GM23338 (cell line): ENCODE measurements around the gene PIK3C2G. TPM values are rescaled to one million over a fixed set of nuclear protein-coding genes. Genes with fewer than 3 reads are reported as not detected.

Experiments used
- ATAC-seq: fragments of 200-7000 bp; cut with Tn5 transposase; 3 replicates; pipeline ENCODE4 v1.9.1; 2020
- DNase-seq: peaks from one replicate; pipeline ENCODE4 v3.0.0-alpha.2; 2015; ENCODE audit warnings: low spot score
- H2AFZ ChIP-seq: fragments of 200-600 bp; sonication (generic); 2 replicates; pipeline ENCODE4 v1.8.0; 2016; ENCODE audit warnings: antibody characterized with exemption, mild to moderate bottlenecking, moderate library complexity
- H3F3A ChIP-seq: fragments of 200-600 bp; sonication (generic); replicated peaks from 2 replicates; pipeline ENCODE4 v1.8.0; 2017; ENCODE audit warnings: antibody characterized with exemption, mixed run types, low read depth
- H3K27ac ChIP-seq: fragments of 200-600 bp; sonication (generic); 2 replicates; pipeline ENCODE4 v1.6.1; 2016; ENCODE audit warnings: low read depth
- H3K27me3 ChIP-seq: fragments of 200-600 bp; sonication (generic); 2 replicates; pipeline ENCODE4 v1.8.0; 2016; ENCODE audit warnings: mild to moderate bottlenecking, mixed run types, moderate library complexity; ENCODE audit not compliant: insufficient read depth
- H3K36me3 ChIP-seq: fragments of 200-600 bp; sonication (generic); 2 replicates; pipeline ENCODE4 v1.8.0; 2016; ENCODE audit warnings: mild to moderate bottlenecking; ENCODE audit not compliant: insufficient read depth
- H3K4me1 ChIP-seq: fragments of 200-600 bp; sonication (generic); 2 replicates; pipeline ENCODE4 v1.8.0; 2016; ENCODE audit warnings: mild to moderate bottlenecking, moderate library complexity; ENCODE audit not compliant: insufficient read depth
- H3K4me2 ChIP-seq: fragments of 200-600 bp; sonication (generic); 2 replicates; pipeline ENCODE4 v1.7.1; 2017; ENCODE audit warnings: mixed run types
- H3K4me3 ChIP-seq: fragments of 200-600 bp; sonication (generic); 2 replicates; pipeline ENCODE4 v1.6.1; 2016; ENCODE audit warnings: mixed run types
- H3K79me2 ChIP-seq: fragments of 200-600 bp; sonication (generic); replicated peaks from 2 replicates; pipeline ENCODE4 v1.8.0; 2017; ENCODE audit warnings: mild to moderate bottlenecking; ENCODE audit not compliant: insufficient read depth
- H3K9me2 ChIP-seq: fragments of 200-600 bp; sonication (generic); 2 replicates; pipeline ENCODE4 v1.8.0; 2017; ENCODE audit not compliant: insufficient read depth
- H4K20me1 ChIP-seq: fragments of 200-600 bp; sonication (generic); replicated peaks from 2 replicates; pipeline ENCODE4 v1.8.0; 2017; ENCODE audit warnings: mild to moderate bottlenecking; ENCODE audit not compliant: insufficient read depth
- H3K27ac Mint-ChIP-seq: 2 replicates; pipeline ENCODE4 v1.8.0; 2020; ENCODE audit warnings: inconsistent platforms, mild to moderate bottlenecking, moderate library complexity, mixed read lengths
- H3K27me3 Mint-ChIP-seq: 3 replicates; pipeline ENCODE4 v1.8.0; 2022; ENCODE audit warnings: low read depth, mild to moderate bottlenecking, moderate library complexity, mixed read lengths, inconsistent platforms; ENCODE audit not compliant: insufficient read depth, poor library complexity
- H3K36me3 Mint-ChIP-seq: 3 replicates; pipeline ENCODE4 v1.8.0; 2021; ENCODE audit warnings: low read depth, mild to moderate bottlenecking, inconsistent platforms, moderate library complexity, mixed read lengths
- H3K4me1 Mint-ChIP-seq: 3 replicates; pipeline ENCODE4 v1.8.0; 2020; ENCODE audit warnings: mild to moderate bottlenecking, inconsistent platforms, mixed read lengths
- H3K4me3 Mint-ChIP-seq: 3 replicates; pipeline ENCODE4 v1.8.0; 2021; ENCODE audit warnings: moderate library complexity, mild to moderate bottlenecking, inconsistent platforms, mixed read lengths
- H3K9me3 Mint-ChIP-seq: 3 replicates; pipeline ENCODE4 v1.8.0; 2020; ENCODE audit warnings: moderate library complexity, mild to moderate bottlenecking, inconsistent platforms, mixed read lengths
- NANOG ChIP-seq: IDR thresholded peaks from 2 replicates; pipeline ENCODE4 v1.6.1; 2016; ENCODE audit warnings: antibody characterized with exemption, borderline replicate concordance
- polyA plus RNA-seq: library from polyadenylated mRNA; unstranded; fragments of >200 nt; fragmentation: Nextera tagmentation; extraction: Ambion mirVana; gene quantifications from 2 replicates; pipeline ENCODE4 v1.2.1, GENCODE V29; 2016
- total RNA-seq: library from RNA; depleted of rRNA; stranded (reverse); fragments of >200 nt; shearing (Covaris generic); gene quantifications from 2 replicates; pipeline ENCODE4 v1.2.3, GENCODE V29; 2014
- TF ChIP-seq, protein P1 (sequence below): IDR thresholded peaks from one replicate; pipeline ENCODE4 v1.6.1; 2018; ENCODE audit warnings: antibody characterized with exemption; ENCODE audit not compliant: unreplicated experiment
- TF ChIP-seq, protein P2 (sequence below): IDR thresholded peaks from 2 replicates; pipeline ENCODE4 v1.6.1; 2016; ENCODE audit warnings: antibody characterized with exemption
- TF ChIP-seq, protein P3 (sequence below): fragments of 250-450 bp; sonication (Bioruptor Pico); IDR thresholded peaks from 2 replicates; pipeline ENCODE4 v1.5.0; 2020; ENCODE audit warnings: mild to moderate bottlenecking, moderate library complexity

Gene PIK3C2G
- total and polyA plus RNA-seq, 2 experiments from 2014 or later = not detected

DNA sequence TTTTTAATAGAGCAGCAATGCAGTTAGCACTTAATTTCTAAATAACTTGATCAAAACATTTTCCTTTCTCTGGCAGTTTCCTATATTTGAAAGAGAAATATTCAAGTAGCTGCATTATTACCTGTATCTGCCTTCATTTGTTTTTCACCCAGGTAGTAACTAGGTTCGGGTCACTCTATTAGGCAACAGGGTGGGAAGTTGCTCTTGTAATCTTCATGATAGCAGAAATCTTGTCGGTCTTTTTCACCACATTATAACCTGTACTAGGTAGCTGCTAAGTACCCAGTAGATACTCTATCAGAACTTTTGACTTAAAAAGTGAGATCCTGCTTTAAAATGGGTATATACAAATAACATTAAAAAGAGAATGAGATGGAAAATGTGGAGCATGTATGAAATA is 2.4 kb upstream of the PIK3C2G start:
- H3K4me2 ChIP-seq = no peak overlapping the region
- H3K4me1 ChIP-seq = peaks cover 7% of the 10 kb centered on the region; the same call in 1 of the 2 replicates
- no peak overlapping the region for H3K27ac Mint-ChIP-seq
- H3K27me3 ChIP-seq = no peaks in the 10 kb centered on the region
- TF ChIP-seq NANOG = no peak
- peak overlapping the region; percentile 16; the same call in 1 of the 2 replicates for H2AFZ ChIP-seq
- peaks cover 1% of the 10 kb centered on the region for H3K27me3 Mint-ChIP-seq
- no peak overlapping the region for H3K4me3 Mint-ChIP-seq
- H4K20me1 ChIP-seq = no peaks in the 10 kb centered on the region
- H3K36me3 ChIP-seq = no peaks in the 10 kb centered on the region
- no peak overlapping the region for H3K27ac ChIP-seq
- no peaks in the 10 kb centered on the region for H3K9me3 Mint-ChIP-seq
- no peaks in the 10 kb centered on the region for H3F3A ChIP-seq
- no peak for DNase-seq
- ATAC-seq = no peak
- H3K4me1 Mint-ChIP-seq = peaks cover 20% of the 10 kb centered on the region
- no peaks in the 10 kb centered on the region for H3K36me3 Mint-ChIP-seq
- H3K4me3 ChIP-seq = no peak overlapping the region
- H3K9me2 ChIP-seq = no peaks in the 10 kb centered on the region
- no peaks in the 10 kb centered on the region for H3K79me2 ChIP-seq

DNA sequence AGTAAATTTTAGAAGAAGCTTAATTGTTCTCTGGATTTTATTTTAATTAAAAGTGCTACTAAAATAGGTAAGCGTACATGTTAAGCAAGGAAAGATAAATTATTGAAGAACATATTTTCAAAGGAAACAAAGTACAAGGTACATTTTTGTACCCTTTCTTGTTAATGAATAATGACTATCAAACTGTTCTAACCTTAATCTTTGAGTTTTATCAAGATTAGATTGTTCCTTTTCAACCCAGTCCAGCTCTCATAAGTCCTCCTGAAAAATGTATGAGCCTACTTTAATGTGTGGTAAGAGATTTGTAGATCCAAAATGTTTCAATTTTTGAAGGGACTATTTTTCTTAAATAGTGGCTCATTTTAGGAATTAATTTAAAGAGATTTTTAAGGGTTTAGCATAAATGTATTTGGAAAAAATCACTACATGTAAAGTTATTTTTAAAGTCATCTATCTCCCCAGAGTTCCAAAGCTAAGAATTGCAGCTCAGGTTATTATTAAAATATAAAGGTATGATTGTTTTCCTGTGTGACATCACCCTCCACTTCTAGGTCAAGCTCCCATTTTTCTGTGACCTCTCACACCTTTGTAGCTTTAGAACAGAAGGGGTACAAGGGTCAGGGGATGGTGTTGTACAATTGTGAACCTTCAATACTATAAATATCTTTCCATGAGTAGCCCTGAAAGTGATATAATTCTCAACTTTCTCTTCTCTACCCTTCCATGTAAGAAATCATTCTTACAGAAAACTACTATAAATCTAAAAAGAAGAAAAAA is 1.2 kb upstream of the PIK3C2G start:
- H3K36me3 ChIP-seq = no peaks in the 10 kb centered on the region
- H3K9me3 Mint-ChIP-seq = no peaks in the 10 kb centered on the region
- no peaks in the 10 kb centered on the region for H4K20me1 ChIP-seq
- TF ChIP-seq, protein P1, sequence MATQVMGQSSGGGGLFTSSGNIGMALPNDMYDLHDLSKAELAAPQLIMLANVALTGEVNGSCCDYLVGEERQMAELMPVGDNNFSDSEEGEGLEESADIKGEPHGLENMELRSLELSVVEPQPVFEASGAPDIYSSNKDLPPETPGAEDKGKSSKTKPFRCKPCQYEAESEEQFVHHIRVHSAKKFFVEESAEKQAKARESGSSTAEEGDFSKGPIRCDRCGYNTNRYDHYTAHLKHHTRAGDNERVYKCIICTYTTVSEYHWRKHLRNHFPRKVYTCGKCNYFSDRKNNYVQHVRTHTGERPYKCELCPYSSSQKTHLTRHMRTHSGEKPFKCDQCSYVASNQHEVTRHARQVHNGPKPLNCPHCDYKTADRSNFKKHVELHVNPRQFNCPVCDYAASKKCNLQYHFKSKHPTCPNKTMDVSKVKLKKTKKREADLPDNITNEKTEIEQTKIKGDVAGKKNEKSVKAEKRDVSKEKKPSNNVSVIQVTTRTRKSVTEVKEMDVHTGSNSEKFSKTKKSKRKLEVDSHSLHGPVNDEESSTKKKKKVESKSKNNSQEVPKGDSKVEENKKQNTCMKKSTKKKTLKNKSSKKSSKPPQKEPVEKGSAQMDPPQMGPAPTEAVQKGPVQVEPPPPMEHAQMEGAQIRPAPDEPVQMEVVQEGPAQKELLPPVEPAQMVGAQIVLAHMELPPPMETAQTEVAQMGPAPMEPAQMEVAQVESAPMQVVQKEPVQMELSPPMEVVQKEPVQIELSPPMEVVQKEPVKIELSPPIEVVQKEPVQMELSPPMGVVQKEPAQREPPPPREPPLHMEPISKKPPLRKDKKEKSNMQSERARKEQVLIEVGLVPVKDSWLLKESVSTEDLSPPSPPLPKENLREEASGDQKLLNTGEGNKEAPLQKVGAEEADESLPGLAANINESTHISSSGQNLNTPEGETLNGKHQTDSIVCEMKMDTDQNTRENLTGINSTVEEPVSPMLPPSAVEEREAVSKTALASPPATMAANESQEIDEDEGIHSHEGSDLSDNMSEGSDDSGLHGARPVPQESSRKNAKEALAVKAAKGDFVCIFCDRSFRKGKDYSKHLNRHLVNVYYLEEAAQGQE = no peak
- TF ChIP-seq, protein P2, sequence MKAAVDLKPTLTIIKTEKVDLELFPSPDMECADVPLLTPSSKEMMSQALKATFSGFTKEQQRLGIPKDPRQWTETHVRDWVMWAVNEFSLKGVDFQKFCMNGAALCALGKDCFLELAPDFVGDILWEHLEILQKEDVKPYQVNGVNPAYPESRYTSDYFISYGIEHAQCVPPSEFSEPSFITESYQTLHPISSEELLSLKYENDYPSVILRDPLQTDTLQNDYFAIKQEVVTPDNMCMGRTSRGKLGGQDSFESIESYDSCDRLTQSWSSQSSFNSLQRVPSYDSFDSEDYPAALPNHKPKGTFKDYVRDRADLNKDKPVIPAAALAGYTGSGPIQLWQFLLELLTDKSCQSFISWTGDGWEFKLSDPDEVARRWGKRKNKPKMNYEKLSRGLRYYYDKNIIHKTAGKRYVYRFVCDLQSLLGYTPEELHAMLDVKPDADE = no peak
- TF ChIP-seq, protein P3, sequence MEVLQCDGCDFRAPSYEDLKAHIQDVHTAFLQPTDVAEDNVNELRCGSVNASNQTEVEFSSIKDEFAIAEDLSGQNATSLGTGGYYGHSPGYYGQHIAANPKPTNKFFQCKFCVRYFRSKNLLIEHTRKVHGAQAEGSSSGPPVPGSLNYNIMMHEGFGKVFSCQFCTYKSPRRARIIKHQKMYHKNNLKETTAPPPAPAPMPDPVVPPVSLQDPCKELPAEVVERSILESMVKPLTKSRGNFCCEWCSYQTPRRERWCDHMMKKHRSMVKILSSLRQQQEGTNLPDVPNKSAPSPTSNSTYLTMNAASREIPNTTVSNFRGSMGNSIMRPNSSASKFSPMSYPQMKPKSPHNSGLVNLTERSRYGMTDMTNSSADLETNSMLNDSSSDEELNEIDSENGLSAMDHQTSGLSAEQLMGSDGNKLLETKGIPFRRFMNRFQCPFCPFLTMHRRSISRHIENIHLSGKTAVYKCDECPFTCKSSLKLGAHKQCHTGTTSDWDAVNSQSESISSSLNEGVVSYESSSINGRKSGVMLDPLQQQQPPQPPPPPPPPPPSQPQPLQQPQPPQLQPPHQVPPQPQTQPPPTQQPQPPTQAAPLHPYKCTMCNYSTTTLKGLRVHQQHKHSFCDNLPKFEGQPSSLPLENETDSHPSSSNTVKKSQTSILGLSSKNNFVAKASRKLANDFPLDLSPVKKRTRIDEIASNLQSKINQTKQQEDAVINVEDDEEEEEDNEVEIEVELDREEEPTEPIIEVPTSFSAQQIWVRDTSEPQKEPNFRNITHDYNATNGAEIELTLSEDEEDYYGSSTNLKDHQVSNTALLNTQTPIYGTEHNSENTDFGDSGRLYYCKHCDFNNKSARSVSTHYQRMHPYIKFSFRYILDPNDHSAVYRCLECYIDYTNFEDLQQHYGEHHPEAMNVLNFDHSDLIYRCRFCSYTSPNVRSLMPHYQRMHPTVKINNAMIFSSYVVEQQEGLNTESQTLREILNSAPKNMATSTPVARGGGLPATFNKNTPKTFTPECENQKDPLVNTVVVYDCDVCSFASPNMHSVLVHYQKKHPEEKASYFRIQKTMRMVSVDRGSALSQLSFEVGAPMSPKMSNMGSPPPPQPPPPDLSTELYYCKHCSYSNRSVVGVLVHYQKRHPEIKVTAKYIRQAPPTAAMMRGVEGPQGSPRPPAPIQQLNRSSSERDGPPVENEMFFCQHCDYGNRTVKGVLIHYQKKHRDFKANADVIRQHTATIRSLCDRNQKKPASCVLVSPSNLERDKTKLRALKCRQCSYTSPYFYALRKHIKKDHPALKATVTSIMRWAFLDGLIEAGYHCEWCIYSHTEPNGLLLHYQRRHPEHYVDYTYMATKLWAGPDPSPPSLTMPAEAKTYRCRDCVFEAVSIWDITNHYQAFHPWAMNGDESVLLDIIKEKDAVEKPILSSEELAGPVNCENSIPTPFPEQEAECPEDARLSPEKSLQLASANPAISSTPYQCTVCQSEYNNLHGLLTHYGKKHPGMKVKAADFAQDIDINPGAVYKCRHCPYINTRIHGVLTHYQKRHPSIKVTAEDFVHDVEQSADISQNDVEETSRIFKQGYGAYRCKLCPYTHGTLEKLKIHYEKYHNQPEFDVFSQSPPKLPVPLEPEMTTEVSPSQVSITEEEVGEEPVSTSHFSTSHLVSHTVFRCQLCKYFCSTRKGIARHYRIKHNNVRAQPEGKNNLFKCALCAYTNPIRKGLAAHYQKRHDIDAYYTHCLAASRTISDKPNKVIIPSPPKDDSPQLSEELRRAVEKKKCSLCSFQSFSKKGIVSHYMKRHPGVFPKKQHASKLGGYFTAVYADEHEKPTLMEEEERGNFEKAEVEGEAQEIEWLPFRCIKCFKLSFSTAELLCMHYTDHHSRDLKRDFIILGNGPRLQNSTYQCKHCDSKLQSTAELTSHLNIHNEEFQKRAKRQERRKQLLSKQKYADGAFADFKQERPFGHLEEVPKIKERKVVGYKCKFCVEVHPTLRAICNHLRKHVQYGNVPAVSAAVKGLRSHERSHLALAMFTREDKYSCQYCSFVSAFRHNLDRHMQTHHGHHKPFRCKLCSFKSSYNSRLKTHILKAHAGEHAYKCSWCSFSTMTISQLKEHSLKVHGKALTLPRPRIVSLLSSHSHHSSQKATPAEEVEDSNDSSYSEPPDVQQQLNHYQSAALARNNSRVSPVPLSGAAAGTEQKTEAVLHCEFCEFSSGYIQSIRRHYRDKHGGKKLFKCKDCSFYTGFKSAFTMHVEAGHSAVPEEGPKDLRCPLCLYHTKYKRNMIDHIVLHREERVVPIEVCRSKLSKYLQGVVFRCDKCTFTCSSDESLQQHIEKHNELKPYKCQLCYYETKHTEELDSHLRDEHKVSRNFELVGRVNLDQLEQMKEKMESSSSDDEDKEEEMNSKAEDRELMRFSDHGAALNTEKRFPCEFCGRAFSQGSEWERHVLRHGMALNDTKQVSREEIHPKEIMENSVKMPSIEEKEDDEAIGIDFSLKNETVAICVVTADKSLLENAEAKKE = no peak
- H3K27me3 ChIP-seq = no peaks in the 10 kb centered on the region
- no peaks in the 10 kb centered on the region for H3K36me3 Mint-ChIP-seq
- DNase-seq (no peak), ATAC-seq (no peak)
- no peaks in the 10 kb centered on the region for H3K9me2 ChIP-seq
- H3K79me2 ChIP-seq = no peaks in the 10 kb centered on the region
- H3K4me3 ChIP-seq = no peak overlapping the region
- H3K27me3 Mint-ChIP-seq = peaks cover 1% of the 10 kb centered on the region
- H3K4me3 Mint-ChIP-seq = no peak overlapping the region
- no peak overlapping the region for H3K27ac ChIP-seq
- no peaks in the 10 kb centered on the region for H3F3A ChIP-seq
- H2AFZ ChIP-seq = no peak overlapping the region
- no peak overlapping the region for H3K4me2 ChIP-seq
- no peak overlapping the region for H3K27ac Mint-ChIP-seq
- peaks cover 7% of the 10 kb centered on the region; the same call in 1 of the 2 replicates for H3K4me1 ChIP-seq
- H3K4me1 Mint-ChIP-seq = peaks cover 20% of the 10 kb centered on the region
